Effector memory CD8-positive, alpha-beta T cell (primary cell): Measurements from ENCODE around the gene ZNF330.
"Not testable (repeated sequence)": the region's sequence is repeated elsewhere in the genome, so short reads cannot be mapped to it uniquely, and the experiment has no call there.

Experiments used
- ATAC-seq: fragments of 150-1000 bp; cut with Tn5 transposase; replicated peaks from 2 replicates; pipeline ENCODE4 v1.10.0; 2021; ENCODE audit warnings: mild to moderate bottlenecking, moderate library complexity
- DNase-seq, 3 experiments: peaks; one replicate each; pipeline ENCODE4 v3.0.0; 2021
- H3K27ac Mint-ChIP-seq, 2 donors: one replicate each; pipeline ENCODE4 v1.8.0; 2022; ENCODE audit warnings: mild to moderate bottlenecking in 2 of 2, mixed read lengths in 2 of 2, moderate library complexity in 2 of 2
- H3K27me3 Mint-ChIP-seq, 2 donors: one replicate each; pipeline ENCODE4 v1.8.0; 2022; ENCODE audit warnings: mixed read lengths in 2 of 2
- H3K36me3 Mint-ChIP-seq: one replicate; pipeline ENCODE4 v1.8.0; 2022; ENCODE audit warnings: mild to moderate bottlenecking, moderate library complexity, mixed read lengths; ENCODE audit not compliant: insufficient read depth
- H3K4me1 Mint-ChIP-seq, 2 donors: one replicate each; pipeline ENCODE4 v1.8.0; 2022; ENCODE audit warnings: low read depth in 2 of 2, mixed read lengths in 2 of 2
- H3K4me3 Mint-ChIP-seq, 2 donors: one replicate each; pipeline ENCODE4 v1.8.0; 2022; ENCODE audit warnings: mild to moderate bottlenecking in 2 of 2, mixed read lengths in 2 of 2, moderate library complexity in 2 of 2
- H3K9me3 Mint-ChIP-seq, 2 donors: one replicate each; pipeline ENCODE4 v1.8.0; 2022; ENCODE audit warnings: mixed read lengths in 2 of 2
- total RNA-seq, 9 experiments: gene quantifications; one replicate each; lab custom pipeline; 2026; lab: John Stamatoyannopoulos, UW

ZNF330 gene
- total RNA-seq = 19.3 to 68.5 (median 38.4) reads per million in 9 experiments

GRCh38 chr4:141220691-141221659 is at the start of gene ZNF330:
ZNF330 (plus strand) TSS chr4:141220895; CDS start chr4:141222372, 1,477 bp downstream.
- H3K4me3 Mint-ChIP-seq = peak within 1 kb of the TSS; percentile 95 to 96
- ATAC-seq = peak; percentile 88
- peak; percentile 86 to 94 (median 92) for DNase-seq
- H3K36me3 Mint-ChIP-seq = peaks cover 27% of the 10 kb centered on the region
- H3K9me3 Mint-ChIP-seq = no peaks in the 10 kb centered on the region
- peaks cover 19 to 37% of the 10 kb centered on the region in 2 donors for H3K4me1 Mint-ChIP-seq
- H3K27me3 Mint-ChIP-seq = peaks cover 7 to 11% of the 10 kb centered on the region in 2 donors
- peak within 1 kb of the TSS; percentile 97 for H3K27ac Mint-ChIP-seq

- no peak overlapping the region for H3K4me3 Mint-ChIP-seq
- DNase-seq (no peak), ATAC-seq (no peak)
- H3K36me3 Mint-ChIP-seq = no peaks in the 10 kb centered on the region
- peaks cover 2 to 25% of the 10 kb centered on the region in 2 donors for H3K27me3 Mint-ChIP-seq
- no peaks in the 10 kb centered on the region for H3K9me3 Mint-ChIP-seq
- no peak overlapping the region for H3K27ac Mint-ChIP-seq
- H3K4me1 Mint-ChIP-seq = no peaks in the 10 kb centered on the region
Observed at GRCh38 chr4:141174457-141174856, 46.2 kb upstream of the ZNF330 start.

- Mint-ChIP-seq H3K4me1 (no peaks in the 10 kb centered on the region), H3K27ac (no peak overlapping the region), H3K36me3 (no peaks in the 10 kb centered on the region), H3K27me3 (peaks cover 10 to 26% of the 10 kb centered on the region in 2 donors), H3K4me3 (no peak overlapping the region), H3K9me3 (no peaks in the 10 kb centered on the region)
- ATAC-seq (no peak), DNase-seq (no peak)
Observed at GRCh38 chr4:141177171-141177570, 43.5 kb upstream of the ZNF330 start.

- peaks cover 10 to 21% of the 10 kb centered on the region in 2 donors for H3K27me3 Mint-ChIP-seq
- DNase-seq (no peak), ATAC-seq (no peak)
- H3K9me3 Mint-ChIP-seq = peaks cover 0 to 2% of the 10 kb centered on the region in 2 donors
- H3K4me3 Mint-ChIP-seq = no peak overlapping the region
- H3K36me3 Mint-ChIP-seq = no peaks in the 10 kb centered on the region
- no peak overlapping the region for H3K27ac Mint-ChIP-seq
- no peaks in the 10 kb centered on the region for H3K4me1 Mint-ChIP-seq
Observed at GRCh38 chr4:141179474-141180373, 41.0 kb upstream of the ZNF330 start.

GRCh38 chr4:141180991-141181761 is 39.5 kb upstream of the ZNF330 start:
- DNase-seq = no peak
- ATAC-seq = no peak
- Mint-ChIP-seq H3K9me3 (peaks cover 0 to 3% of the 10 kb centered on the region in 2 donors), H3K27me3 (peaks cover 10 to 19% of the 10 kb centered on the region in 2 donors), H3K4me3 (no peak overlapping the region), H3K27ac (no peak overlapping the region), H3K4me1 (no peaks in the 10 kb centered on the region), H3K36me3 (no peaks in the 10 kb centered on the region)

- H3K9me3 Mint-ChIP-seq, H3K36me3 Mint-ChIP-seq, H3K4me1 Mint-ChIP-seq: not testable (repeated sequence)
Observed at GRCh38 chr4:141183491-141183890, 37.2 kb upstream of the ZNF330 start.

GRCh38 chr4:141192564-141192963 is 28.1 kb upstream of the ZNF330 start:
- DNase-seq (no peak), ATAC-seq (no peak)
- Mint-ChIP-seq H3K36me3 (no peaks in the 10 kb centered on the region), H3K4me3 (no peak overlapping the region), H3K4me1 (no peaks in the 10 kb centered on the region), H3K9me3 (no peaks in the 10 kb centered on the region), H3K27ac (no peak overlapping the region), H3K27me3 (peaks cover 27 to 31% of the 10 kb centered on the region in 2 donors)

More at GRCh38 chr4:141183491-141183890, 37.2 kb upstream of the ZNF330 start:
- H3K27me3 Mint-ChIP-seq = peaks cover 29 to 40% of the 10 kb centered on the region in 2 donors
- H3K4me3 Mint-ChIP-seq, H3K27ac Mint-ChIP-seq, ATAC-seq, DNase-seq: not testable (repeated sequence)

GRCh38 chr4:141193516-141194034 is 27.1 kb upstream of the ZNF330 start:
- DNase-seq (no peak), ATAC-seq (no peak)
- H3K27ac Mint-ChIP-seq = no peak overlapping the region
- peaks cover 22 to 28% of the 10 kb centered on the region in 2 donors for H3K27me3 Mint-ChIP-seq
- no peak overlapping the region for H3K4me3 Mint-ChIP-seq
- no peaks in the 10 kb centered on the region for H3K36me3 Mint-ChIP-seq
- no peaks in the 10 kb centered on the region for H3K9me3 Mint-ChIP-seq
- no peaks in the 10 kb centered on the region for H3K4me1 Mint-ChIP-seq

- H3K4me3 Mint-ChIP-seq = no peak overlapping the region
- ATAC-seq = no peak
Observed at GRCh38 chr4:141195095-141195707, 25.5 kb upstream of the ZNF330 start.

GRCh38 chr4:141196227-141196933 is 24.3 kb upstream of the ZNF330 start:
- Mint-ChIP-seq H3K4me1 (no peaks in the 10 kb centered on the region), H3K9me3 (peaks cover 3 to 7% of the 10 kb centered on the region in 2 donors), H3K27me3 (peaks cover 17 to 24% of the 10 kb centered on the region in 2 donors), H3K36me3 (no peaks in the 10 kb centered on the region), H3K4me3 (no peak overlapping the region), H3K27ac (no peak overlapping the region)
- ATAC-seq (no peak), DNase-seq (no peak)

More at GRCh38 chr4:141195095-141195707, 25.5 kb upstream of the ZNF330 start:
- Mint-ChIP-seq H3K27ac (no peak overlapping the region), H3K36me3 (no peaks in the 10 kb centered on the region), H3K9me3 (peaks cover 2 to 3% of the 10 kb centered on the region in 2 donors), H3K27me3 (peaks cover 18 to 21% of the 10 kb centered on the region in 2 donors), H3K4me1 (no peaks in the 10 kb centered on the region)
- DNase-seq = no peak

- Mint-ChIP-seq H3K4me1 (no peaks in the 10 kb centered on the region), H3K9me3 (no peaks in the 10 kb centered on the region), H3K27me3 (peaks cover 19 to 25% of the 10 kb centered on the region in 2 donors), H3K36me3 (no peaks in the 10 kb centered on the region), H3K4me3 (no peak overlapping the region), H3K27ac (no peak overlapping the region)
- ATAC-seq = no peak
- DNase-seq = no peak
Observed at GRCh38 chr4:141207961-141208360, 12.7 kb upstream of the ZNF330 start.

GRCh38 chr4:141210168-141210567 is 10.5 kb upstream of the ZNF330 start:
- H3K4me3 Mint-ChIP-seq = no peak overlapping the region
- H3K9me3 Mint-ChIP-seq = no peaks in the 10 kb centered on the region
- H3K27ac Mint-ChIP-seq = no peak overlapping the region
- DNase-seq (no peak), ATAC-seq (no peak)
- no peaks in the 10 kb centered on the region for H3K36me3 Mint-ChIP-seq
- peaks cover 25 to 31% of the 10 kb centered on the region in 2 donors for H3K27me3 Mint-ChIP-seq
- H3K4me1 Mint-ChIP-seq = no peaks in the 10 kb centered on the region
